Activated effector memory CD4-positive, alpha-beta T cell treated with anti-CD3 and anti-CD28 coated beads, Interleukin-2, amount 50 U/mL, for 16 hours (primary cell): ENCODE data around the gene RIT2.
"Not testable (repeated sequence)": the region's sequence is repeated elsewhere in the genome, so short reads cannot be mapped to it uniquely, and the experiment has no call there.

Experiments
- DNase-seq: peaks from one replicate; pipeline ENCODE4 v3.0.0-alpha.2; 2020

The RIT2 gene

DNA sequence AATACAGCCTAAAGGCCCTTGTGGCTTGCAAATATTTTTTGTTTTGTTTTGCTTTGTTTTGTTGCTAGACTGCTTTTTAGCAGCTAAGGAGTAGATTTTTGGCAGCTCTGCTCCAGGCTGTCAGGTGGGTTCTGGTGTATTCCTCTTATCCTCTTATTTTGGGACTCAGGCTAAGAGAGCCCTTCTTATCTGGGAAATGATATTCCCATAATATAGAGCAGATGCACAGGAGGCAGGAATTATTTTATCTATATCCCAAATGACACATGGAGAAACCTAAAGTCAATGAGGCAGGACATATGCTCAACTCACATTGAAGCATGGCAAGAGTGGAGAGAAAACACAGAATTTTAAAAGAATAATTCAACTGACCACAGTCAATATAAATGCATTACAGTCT, 369.6 kb downstream of the RIT2 start:
- DNase-seq, result no peak

DNA sequence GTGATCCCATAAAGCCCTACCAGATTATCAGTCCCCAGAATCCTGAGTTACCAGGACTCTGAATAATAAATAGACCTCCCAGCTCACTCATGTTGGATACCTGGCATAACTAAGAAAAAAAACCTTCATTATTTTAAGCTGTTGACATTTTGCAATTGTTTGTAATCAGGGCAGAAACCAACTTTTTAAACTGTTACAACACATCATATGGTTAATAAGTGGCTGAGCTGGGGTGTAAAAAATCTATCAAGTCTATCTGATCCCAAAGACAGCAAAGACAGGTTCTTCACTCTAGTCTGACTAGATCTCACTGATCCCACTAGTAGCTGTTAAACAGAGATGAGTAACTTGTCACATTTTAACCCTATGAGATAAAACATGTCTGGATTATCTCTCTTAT, 370.3 kb downstream of the RIT2 start:
- DNase-seq, result no peak

DNA sequence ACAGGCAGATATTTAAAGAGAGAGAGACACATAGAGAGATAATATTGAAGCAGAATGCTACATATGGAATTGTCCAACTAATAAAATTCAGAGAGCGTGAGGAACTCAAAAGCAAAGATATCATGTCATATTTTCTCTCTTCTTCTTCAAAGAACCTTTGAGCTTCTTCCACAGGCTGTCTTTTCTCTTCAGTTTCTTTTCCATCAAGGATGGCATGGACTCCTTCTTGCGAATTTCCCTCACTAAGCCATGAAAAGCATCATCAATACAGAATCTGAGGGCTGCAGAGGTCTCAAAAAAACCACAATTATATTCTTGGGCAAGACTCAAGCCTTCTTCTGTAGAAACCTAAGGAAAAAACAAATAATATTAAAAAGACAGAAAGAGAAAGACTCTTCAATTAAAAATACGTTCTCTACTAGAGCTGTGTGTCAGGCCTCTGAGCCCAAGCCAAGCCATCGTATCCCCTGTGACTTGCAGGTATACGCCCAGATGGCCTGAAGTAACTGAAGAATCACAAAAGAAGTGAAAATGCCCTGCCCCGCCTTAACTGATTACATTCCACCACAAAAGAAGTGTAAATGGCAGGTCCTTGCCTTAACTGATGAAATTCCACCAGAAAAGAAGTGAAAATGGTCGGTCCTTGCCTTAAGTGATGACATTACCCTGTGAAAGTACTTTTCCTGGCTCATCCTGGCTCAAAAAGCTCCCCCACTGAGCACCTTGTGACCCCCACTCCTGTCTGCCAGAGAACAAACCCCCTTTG, 371.9 kb downstream of the RIT2 start:
- no peak for DNase-seq

DNA sequence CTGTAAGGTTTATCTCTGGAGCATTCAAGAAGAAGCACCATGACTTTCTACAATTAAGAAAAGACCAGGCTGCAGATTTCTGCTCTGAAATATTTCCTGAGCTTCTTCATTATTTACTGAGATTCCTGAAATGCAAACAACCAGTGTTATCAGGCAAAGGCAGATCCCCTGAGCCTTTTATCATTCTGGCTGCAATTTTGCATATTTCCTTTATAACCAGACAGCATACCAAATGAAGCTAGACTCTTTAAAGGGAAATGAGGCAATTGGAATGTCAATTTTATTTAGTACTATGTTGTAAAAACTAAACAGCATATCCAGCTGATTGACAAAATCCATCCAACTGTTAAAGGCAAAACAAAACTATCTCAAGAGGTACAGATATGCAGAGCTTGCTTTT, 372.5 kb downstream of the RIT2 start:
- no peak for DNase-seq

DNA sequence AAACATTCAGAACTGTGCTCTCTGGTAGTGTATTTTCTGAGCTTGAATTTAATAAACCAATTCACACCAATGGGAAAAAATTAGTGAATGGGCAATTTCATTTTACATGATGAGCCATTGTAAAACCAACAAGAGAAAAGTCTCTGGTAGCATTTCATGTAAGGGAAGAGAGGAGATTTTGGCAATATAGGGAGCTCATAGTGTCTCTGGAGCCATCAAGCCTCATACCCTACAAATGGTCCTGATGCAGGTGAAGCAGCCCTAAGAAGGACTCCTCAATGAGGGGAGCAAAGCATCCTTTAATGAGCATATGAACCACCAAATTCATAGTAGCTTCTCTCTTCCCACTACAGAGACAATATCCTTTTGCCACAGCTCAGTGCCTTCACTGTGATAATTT, 373.0 kb downstream of the RIT2 start:
- no peak for DNase-seq

DNA sequence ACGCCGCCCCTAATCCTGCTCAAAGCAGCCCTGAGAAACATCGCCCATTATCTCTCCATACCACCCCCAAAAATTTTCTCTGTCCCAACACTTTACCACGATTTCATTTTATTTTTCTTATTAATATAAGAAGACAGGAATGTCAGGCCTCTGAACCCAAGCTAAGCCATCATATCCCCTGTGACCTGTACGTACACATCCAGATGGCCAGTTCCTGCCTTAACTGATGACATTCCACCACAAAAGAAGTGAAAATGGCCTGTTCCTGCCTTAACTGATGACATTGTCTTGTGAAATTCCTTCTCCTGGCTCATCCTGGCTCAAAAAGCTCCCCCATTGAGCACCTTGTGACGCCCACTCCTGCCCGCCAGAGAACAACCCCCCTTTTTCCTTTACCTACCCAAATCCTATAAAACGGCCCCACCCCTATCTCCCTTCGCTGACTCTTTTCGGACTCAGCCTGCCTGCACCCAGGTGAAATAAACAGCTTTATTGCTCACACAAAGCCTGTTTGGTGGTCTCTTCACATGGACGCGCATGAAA, 373.6 kb downstream of the RIT2 start:
- not testable (repeated sequence) for DNase-seq

DNA sequence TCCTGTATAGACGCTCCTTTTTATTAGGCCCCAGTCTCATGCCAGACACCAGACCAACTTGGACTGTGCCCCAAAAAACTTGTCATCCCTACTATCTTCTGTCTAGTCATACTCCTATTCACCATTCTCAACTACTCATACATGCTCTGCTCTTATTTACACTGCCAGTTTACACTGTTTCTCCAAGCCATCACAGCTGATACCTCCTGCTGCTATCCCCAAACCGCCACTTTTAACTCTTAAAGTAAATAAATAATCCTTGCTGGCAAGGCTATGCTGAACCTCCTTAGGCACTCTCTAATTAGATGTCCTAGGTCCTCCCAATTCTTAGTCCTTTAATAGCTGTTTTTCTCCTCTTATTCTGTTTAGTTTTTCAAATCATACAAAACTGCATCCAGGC, 374.2 kb downstream of the RIT2 start:
- not testable (repeated sequence) for DNase-seq

DNA sequence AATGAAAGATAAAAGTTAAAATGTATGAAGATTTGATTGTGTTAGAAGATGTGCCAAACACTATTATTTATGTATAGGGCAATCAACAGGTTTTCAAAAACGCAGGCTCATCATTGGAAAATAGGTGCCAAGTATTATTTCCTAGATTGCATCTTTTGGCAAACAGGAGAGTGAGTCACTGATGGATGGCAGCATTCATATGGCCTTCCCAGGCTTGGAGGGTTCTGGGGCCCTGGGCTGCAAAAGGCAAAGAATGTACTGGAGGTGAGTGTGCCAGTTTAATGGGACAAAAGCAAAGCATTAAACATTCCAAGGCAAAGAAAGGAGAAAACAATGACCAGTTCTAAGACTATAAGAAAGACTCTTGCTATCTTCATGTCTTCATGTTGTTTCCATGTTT, 379.4 kb downstream of the RIT2 start:
- DNase-seq, result no peak

DNA sequence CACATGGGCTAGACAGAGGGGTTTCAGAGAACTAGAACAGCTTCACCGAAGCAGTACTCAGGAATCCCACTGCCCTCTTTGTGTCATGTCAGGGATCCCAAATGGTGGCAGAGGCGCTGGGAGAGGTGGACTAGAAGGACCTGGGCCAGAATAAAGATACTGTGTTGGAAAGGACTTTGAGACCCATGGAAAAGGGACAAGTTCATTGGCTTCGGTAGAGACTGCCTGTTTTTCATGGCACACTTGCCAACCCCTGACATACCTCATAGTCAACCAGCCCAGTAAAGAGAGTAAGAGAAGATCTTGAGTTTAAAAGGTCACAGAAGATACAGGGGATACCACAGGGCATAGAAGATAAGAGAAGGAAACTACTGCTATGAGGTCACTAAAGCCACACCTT, 381.0 kb downstream of the RIT2 start:
- no peak for DNase-seq

DNA sequence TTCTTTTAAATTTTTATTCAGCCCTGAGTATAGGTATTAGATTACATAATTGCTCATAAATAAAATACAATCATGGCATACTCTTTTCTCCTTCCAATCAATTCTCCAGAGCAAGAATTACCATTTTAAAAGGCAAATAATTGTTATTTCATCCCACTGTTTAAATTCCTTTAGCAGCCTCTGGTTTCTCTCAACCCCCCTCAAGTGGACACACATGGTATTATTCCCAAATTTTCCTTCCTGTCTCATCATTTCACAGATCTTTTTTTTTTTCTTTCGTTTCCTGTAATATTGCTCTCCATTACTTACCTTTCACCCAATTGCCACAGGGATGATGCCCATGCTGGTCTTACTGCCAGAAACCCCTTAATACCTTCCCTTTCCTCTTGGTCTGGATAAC, 385.2 kb downstream of the RIT2 start:
- DNase-seq, result no peak

DNA sequence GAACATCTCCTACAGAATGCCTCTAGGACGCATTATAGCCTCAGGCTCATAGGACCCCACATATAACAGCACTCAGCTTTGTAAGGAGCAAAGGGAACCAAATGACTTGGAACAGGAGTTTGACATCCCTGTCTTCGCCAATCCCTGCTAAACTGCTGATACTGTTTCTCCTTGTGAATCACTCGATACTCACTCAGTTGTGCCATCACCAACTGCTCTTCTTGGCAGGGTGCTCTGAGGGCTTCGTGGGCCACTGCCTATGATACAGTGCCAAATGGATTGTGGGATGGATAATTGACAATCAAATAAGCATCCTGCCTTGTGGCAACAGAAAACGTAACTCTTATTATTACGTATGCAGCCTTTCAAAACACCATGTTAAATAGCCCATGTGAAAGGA, 396.3 kb downstream of the RIT2 start:
- DNase-seq, result no peak

DNA sequence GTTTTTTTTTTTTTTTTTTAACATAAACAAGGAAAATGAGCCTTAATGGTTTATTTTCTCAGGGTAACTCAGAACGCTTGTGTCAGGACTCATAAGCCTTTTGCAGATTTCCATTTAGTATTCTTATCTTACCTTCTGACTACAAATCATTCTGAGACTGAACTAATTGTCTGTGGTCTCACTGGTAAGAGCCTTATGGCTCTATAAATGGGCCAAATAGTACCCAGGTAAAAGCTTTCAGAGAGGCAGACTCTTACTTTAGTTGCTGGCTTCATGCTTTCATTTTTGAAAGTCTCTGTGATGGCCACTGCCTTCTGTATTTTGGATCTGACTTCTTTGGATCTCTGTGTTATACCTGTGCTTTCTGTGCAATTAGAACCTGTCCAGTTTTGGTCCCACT, 403.4 kb downstream of the RIT2 start:
- no peak for DNase-seq

DNA sequence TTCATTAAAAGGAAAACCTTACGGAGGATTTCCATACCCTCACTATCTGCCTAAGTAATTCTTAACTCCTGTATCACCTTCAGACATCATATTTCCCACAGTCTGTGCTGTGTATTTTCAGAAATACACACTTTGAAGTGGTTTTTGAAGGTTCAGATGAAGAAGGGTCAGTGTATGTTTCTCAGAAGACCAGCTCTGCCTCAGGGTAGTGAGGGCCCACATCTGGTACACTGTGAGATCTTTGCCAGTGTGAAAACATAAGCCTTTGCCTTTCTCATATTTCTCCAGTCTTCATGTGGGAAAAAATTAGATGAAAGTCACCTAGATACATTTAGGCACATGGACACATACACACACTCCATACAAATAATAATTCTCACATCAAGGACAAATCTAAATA, 408.4 kb downstream of the RIT2 start:
- DNase-seq, result no peak

DNA sequence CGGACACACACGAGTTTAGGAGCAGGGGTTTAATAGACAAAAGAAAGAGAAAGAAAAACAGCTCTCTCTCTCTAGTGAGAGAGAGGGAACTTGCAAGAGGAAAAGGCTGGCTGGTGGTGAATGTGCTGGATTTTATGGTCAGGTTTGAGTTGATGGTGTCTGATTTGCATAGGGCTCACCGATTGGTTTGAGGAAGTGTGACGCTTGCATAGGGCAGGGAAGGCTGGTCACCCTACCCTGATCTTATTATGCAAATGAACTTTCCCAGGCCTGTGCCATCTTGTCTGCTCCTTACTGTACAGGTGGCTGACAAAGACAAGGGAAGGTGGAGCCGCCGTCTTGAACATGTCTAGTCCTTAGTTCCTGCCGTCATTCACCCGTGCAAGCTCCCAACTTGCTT, 408.9 kb downstream of the RIT2 start:
- no peak for DNase-seq

DNA sequence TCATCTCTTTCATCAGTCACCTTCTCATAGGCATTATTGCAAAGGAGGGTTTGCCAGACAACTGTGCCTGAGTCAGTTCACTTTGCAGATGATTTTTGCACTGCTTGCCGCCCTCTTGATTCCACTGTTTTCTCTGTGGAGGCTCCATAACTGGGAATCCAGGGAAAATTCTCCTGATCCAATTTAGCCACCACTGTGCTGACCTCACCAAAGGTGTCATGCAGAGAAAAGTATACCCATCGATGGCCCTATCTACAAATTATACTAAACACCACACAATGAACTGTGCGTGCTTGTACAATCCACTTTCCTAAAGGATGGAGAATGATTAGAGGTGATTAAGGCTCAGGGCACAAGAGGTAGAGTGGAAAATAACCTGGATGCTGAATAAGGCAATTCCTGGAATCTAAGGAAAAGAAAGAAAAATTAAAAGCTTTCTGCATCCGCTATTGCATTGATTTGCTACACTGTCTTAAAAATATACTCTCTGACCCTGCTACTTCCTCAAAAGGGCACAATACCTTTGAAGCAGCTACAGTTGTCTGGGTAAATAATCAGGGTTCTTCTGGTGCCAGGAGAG, 409.4 kb downstream of the RIT2 start:
- no peak for DNase-seq
